Mesenteric fat pad (tissue), 1 donor: ENCODE data around the gene BAZ1A. TPM values are rescaled to one million over a fixed set of nuclear protein-coding genes. Genes with fewer than 3 reads are reported as not detected.
"Not testable (repeated sequence)": the region's sequence is repeated elsewhere in the genome, so short reads cannot be mapped to it uniquely, and the experiment has no call there.

Experiments
- DNase-seq: peaks from one replicate; pipeline ENCODE4 v3.0.0-alpha.2; 2020; ENCODE audit warnings: low spot score
- total RNA-seq: library from RNA; stranded (reverse); fragmentation: NEBNext Ultra II Directional; extraction: Animal tissue kit (Norgen Biotek cat#: 25700); gene quantifications from one replicate; pipeline ENCODE4 v1.2.1, GENCODE V29; 2021
- donor health status: DM: yes; HTN: yes; CAD: no.

BAZ1A gene
- total RNA-seq, 1 donor from 2014 or later, result 35.6 TPM

DNA sequence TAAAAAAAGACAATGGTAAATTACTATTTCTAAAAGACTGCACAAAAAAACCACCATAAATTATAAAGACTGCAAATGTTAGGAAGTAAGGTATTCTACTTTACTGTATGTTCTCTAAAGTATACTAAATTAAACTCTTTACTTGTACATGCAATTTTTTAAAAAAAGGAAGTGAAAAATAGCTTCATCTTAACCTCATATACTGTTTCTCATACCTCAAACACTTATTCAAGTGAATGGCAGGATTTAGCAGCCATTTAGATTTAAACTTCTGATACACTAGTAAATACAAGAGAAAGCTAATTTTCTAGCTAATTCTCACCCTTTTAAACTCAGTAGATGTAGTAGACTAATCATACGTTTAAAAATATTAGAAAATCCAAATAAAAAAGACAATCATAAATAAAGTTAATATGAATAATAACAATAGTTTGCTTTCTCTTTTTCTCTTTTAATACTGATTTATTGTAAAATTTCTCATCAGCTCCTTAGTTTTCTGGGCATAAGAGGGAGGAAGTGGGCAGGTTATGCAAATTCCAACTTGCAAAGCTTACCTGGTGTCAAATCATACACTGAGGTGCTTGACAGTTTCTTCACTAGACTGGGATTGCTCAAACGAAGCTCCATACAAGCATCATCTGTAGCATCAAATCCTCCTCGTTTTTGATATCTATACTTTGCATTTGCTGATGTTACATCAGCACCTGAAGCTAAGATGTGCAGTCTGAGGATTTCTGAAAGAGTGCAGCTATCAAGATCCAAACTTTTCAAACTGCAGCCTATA, 89.7 kb downstream of the BAZ1A start:
- no peak for DNase-seq

DNA sequence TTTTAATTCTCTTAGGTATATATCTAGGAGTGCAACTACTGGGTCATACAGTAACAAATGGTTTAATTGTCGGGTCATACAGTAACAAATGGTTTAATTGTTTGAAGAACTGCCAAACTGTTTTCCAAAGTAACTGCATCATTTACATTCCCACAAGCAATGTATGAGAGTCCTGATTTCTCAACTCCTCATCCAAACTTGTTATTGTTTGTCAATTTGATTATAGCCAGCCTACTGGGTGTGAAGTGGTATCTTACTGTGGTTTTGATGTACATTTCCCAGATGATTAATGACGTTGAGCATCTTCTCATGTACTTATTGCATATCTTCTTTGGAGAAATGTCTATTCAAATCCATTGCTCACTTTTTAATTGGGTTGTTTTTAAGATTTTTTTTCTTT, 93.1 kb downstream of the BAZ1A start:
- DNase-seq, result no peak

DNA sequence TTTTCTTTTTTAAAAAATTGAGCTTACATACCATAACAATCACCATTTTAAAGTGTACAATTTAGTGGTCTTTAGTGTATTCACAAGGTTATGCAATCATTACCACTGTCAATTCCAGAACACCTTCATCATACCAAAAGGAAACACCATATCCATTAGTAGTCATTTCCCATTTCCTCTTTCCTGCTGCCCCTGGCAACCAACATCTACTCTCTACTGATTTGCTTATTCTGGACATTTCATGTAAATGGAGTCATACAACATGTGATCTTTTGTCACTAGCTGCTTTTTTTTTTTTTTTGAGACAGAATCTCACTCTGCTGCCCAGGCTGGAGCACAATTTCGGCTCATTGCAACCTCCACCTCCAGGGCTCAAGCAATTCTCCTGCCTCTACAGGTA, 93.9 kb downstream of the BAZ1A start:
- no peak for DNase-seq

DNA sequence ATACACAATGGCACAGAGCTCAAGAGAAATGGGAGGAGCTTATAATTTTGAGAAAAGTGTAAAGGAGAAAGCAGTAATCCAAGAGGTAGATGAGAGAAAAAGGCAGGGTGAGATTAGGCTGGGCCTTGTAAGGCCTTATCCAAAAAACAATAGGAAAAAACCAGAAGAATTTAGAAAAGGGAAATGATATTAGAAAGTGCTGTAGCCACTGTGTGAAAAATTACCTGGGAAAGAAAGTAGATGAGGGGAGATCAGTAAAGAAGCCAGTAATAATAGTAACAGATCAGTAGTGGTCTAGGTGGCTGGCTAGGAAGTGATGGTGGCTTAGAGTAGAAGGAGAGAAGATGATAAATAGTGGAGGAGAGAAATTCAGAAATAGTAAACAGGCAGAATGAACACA, 94.5 kb downstream of the BAZ1A start:
- DNase-seq, result no peak

DNA sequence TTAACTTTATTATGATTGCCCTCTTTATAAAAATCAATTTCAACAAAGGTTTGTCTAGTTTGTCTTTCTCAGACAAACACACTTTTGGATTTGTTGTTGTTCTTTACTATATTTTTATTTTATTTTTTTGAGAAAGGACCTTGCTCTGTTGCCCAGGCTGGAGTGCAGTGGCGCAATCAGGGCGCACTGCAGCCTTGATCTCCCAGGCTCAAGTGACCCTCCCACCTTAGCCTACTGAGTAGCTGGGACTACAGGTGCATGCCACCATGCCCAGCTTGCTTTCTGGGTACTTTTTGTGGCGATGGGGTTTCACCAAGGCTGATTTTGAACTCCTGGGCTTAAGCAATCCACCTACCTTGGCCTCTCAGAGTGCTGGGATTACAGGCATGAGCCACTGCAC, 96.4 kb downstream of the BAZ1A start:
- no peak for DNase-seq

DNA sequence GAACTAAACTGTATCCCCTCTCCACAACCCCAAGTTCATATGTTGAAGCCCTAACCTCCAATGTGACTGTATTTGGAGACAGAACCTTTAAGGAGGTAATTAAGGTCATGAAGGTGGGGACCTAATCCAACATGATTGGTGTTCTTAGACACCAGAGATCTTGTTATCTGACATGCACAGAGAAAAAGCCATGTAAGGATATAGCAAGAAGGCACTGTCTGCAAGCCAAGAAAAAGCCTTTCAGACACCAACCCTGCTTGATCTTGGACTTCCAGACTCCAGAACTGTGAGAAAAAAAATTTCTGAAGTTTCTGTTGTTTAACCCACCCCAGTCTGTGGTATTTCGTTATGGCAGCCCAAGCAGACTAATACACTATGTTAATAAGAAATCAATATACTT, 98.5 kb downstream of the BAZ1A start:
- no peak for DNase-seq

DNA sequence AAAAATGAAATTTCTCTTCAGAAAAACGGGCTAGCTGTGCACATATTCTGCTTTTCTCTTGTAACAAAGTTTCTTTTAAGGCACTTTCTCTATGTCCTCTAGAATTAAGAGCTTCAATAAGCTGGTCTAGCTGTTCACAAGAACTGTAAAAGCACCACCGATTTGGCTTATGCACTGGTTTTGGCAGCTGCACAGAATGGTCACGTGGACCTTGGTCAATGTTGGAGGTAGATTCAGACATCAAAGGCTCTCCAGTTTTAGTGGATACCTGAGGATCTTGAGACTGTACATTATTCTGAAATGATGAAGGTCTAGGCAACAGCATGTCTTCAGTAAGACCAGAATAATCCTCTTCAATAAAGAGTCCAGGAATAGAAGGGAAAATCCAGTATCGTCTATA, 99.2 kb downstream of the BAZ1A start:
- DNase-seq, result no peak

DNA sequence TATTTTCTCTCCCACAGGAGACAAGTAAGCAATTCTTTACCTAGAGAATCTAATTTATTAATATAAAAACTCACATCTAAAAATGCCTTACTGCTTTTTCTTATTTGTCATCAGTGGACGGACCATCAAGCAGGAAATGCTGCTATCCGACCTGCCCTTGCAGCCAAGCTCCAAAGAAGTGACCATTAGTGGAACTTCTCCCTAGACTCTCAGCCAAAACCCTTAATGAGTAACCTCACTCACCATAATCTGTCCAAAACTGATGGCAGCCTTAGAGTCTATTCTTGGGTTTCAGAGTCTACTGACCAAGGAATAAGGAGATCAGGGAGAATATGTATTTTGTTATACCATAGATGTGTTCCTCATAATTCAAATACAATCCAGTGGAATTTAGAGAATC, 99.8 kb downstream of the BAZ1A start:
- DNase-seq, result no peak

DNA sequence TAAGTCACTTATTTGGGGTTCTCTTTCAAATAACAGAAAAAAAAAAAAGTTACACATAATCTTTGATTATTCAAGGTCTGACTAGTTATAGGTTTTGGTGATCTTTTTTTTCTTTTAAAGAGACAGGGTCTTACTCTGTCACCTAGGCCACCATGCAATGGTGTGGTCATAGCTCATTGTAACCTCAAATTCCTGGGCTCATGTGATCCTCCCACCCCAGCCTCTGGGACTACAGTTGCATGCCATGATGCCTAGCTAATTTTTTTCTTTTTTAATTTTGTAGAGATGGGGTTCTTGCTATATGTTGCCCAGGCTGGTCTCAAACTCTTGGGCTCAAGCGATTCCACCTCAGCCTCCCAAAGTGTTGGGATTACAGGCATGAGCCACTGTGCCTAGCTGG, 104.3 kb downstream of the BAZ1A start:
- no peak for DNase-seq

DNA sequence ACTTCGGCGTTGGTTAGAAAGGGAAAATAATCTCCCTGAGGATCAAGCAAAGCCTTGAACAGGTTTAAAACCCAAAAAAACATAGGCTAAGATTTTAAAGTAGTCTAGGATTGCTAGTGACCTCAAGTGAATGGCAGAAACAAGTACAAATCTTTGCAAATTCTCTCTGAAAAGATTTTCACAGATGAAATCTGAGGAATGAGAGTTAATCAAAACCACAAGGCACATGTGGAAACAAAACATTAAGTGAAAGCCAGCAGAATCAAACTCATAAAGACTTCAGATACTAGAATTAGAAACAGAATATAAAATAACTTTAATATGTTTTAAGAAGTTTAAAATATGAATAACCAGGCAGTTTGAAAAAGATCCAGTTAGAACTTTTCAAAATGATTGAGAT, 108.6 kb downstream of the BAZ1A start:
- DNase-seq, result no peak

DNA sequence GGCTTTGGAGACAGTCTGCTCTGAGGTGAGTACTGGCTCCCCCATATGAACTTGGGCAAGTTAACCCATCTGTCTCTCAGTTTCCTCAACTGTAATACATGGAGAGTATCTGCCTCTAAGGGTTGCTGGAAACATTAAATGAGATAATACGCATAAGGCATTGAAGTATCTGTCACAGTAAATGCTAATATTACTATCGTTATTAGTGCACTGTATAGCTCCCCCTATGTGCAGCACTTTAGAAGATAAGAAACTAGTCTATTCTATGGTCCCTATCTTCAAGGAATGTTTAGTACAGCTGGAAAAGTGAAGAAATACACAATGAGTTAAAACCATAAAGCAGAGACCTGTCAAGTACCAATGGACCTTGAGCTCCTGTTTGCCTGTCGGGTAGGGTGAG, 109.1 kb downstream of the BAZ1A start:
- no peak for DNase-seq

DNA sequence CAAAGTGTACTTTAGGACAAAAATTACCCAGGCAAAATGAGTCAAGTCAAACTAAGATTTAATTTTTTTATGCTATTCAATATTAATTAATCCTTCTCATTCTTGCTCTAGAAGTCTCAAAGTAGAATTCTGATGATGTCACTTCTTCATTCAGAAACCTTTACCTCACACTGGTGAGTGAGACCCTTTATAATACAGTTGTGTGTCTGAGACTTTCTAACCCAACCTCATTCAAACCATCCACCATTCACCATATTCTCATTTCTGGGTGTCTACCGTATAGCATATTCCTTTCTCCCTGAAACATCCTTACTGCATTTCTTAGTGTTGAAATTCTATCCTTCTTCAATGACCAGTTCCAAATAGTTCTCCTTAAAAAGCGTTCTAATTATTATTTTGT, 119.9 kb downstream of the BAZ1A start:
- no peak for DNase-seq

DNA sequence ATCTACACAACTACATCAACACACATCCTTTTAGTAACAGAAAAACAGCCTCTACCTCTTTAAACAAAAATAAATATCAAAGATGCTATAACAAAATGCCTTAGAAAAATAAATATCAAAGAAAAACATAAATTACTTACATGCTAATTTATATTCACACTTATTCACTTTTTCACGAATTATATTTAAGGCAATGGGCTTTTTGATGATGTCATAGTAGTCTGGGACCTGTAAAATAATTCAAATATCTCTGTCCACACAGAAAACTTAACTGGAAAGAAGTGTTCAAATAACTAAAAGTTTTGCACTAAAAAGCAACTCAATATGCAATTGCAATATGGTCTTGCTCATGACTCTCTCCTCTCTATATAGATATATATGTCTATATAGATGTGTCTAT, 120.5 kb downstream of the BAZ1A start:
- DNase-seq, result no peak

DNA sequence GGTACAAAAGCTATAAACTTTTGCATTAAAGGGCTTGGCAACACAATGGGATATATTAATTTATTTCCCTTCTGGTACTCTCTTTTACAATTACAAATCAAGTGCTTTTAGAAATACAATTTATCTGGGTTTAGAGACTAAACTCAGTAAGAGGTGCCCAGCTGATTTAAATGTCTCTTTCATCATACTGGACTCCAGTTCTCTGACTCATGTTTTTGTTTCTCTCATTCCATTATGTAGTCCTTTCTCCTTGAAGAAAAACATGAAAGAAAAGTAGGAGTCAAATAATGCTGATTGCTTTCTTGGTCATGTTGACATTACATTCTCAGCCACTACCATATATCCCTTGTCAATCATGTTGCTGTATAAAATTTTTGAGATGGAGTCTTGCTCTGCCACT, 124.5 kb downstream of the BAZ1A start:
- no peak for DNase-seq

DNA sequence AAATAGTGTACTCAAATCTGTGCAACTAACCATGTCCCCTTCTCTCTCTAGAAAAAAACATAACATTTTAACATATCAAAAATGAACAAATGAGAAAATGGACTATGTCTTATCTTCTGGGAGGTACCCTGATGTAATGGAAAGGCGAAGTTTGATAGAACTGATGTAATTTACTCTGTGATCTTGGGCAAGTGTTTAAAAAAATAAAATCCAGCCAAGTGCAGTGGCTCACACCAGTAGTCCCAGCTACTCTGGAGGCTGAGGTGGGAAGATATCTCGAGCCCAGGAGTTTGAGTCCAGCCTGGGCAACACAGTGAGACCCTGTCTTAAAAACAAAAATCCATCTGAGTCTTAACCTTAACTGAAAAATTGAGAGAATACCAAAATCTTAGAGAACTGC, 124.9 kb downstream of the BAZ1A start:
- no peak for DNase-seq

DNA sequence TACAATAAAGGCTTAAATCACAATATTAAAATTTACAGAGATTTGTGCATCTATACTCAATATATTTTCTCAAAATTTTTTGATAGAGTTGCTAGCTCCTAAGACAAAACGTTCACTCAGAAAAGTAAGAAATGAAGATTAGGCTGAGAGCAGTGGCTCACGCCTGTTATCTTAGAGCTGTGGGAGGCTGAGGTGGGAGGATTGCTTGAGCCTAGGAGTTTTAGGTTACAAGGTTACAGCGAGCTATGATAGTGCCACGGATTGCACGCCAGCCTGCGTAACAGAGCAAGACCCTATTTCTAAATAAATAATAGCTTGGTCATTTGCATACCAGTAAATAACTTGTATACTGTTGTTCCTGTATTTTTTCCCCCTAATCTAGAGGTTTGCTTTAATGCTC, 125.8 kb downstream of the BAZ1A start:
- DNase-seq, result no peak

DNA sequence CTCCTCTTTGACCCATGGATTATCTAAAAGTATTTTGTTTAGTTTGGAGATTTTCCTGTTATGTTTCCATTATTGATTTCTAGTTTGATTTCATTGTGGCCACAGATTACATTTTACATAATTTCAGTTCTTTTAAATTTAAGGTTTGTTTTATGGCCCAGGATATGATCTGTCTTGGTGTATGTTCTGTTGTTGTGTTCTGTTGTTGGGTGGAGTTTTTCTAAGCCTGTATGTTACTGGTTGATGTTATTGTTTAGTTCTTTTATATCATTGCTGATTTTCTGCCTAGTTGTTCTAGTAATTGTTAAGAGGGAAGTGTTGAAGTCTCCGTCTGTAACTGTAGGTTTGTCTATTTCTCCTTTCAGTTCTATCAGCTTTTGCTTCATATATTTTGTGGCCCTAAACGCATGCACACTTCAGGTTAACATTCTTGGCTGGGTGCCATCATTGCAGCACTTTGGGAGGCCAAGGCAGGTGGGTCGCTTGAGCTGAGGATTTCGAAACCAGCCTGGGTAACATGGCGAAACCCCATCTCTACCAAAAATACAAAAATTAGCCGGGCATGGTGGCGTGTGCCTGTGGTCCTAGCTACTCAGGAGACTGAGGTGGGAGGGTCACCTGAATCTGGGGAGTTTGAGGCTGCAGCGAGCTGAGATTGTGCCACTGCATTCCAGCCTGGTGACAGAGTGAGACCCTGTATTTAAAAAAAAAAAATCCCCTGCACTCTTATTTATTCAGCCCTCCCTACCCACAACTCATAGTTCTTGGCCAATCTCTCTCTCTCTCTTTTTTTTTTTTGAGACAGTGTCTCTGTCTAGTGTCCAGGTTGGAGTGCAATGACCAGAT, 132.7 kb downstream of the BAZ1A start:
- no peak for DNase-seq

DNA sequence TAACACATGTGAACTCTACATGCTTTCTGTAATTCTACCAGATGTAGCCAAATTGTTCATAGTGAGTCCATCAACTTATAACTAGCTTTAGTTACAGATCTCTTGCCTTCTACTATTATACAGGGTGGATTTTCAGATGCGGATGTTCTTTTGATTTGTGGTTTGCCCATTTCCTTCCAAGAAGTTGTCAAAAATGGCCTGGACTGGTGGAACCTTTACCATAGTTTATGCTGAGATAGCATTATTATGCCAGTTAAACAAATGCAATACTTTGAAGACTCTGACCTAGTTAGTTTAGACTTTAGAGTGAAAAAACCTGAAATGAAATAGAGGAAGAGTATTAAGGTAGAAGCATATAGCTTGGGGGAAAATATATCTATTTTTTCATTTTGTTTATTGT, 133.3 kb downstream of the BAZ1A start:
- DNase-seq, result no peak

DNA sequence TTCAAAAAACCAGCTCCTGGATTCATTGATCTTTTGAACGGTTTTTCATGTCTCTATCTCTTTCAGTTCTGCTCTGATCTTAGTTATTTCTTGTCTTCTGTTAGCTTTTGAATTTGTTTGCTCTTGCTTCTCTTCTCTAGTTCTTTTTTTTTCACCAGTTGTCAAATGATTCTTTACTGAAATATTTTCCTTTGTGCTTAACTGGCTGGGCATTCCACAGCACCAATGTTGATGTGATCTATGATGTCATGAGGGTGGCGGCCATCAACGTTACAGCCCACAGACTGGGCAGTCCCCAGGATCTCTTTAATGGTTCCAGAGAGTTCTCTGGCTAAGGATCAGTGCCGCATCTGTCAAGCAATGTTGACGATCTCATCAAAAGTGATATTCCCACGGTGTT, 135.0 kb downstream of the BAZ1A start:
- DNase-seq, result not testable (repeated sequence)

DNA sequence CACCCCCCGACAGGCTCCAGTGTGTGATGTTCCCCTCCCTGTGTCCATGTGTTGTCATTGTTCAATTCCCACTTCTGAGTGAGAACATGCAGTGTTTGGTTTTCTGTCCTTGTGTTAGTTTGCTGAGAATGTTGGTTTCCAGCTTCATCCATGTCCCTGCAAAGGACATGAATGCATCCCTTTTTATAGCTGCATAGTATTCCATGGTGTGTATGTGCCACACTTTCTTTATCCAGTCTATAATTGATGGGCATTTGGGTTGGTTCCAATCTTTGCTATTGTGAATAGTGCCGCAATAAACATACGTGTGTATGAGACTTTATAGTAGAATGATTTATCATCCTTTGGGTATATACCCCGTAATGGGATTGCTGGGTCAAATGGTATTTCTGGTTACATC, 138.1 kb downstream of the BAZ1A start:
- DNase-seq, result not testable (repeated sequence)

DNA sequence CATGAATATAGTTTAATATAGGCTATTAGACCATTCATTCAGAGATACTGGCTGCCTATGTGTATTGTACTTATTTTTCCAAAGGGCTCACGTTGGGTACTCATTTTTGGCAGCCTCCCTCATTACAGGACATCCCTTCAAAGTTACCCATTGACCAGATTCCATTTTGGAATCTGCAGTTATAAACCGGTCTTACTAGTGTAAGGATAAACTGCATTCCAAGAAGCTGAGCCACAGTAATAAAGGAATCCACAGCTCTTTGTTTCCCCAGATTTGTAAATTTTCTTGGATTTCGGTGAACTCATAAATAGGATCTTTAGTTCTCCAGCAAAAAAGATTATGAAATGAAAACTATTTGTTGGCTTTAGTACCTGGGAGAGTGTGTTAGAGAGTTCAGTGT, 141.9 kb downstream of the BAZ1A start:
- DNase-seq, result no peak

DNA sequence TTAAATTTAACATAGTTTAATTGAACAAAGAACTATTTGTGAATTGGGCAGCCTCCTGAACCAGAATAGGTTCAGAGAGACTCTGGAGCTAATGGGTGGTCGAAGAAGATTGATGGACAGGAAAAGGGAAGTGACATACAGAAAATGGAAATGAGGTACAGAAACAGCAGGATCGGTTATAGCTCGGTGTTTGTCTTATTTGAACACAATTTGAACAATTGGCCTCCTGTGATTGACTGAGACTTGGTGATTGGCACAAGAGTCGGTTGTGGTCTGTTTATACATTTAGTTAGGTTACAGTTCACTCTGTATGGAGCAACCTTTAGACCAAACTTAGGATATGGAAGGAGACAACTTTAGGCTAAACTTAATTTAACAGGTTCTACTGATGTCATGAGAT, 142.4 kb downstream of the BAZ1A start:
- no peak for DNase-seq

DNA sequence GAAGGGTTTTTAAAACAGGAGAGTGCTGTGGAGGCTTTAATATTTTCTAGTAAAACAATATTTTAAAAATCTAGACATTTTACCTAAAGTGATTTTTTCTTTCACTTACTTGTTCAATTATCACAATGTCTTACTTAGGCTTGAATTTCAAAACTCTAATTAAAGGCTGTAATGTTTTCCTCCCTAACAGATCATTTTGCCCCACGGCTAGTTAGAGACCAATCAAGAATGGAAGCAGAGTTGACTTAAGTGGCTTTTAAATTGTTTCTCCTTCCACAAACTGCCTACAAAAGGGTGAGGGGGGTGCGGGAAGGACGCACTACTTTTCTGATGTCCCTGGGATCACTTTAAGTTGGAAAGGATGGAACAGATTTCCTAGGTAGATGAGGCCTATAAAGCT, 151.3 kb downstream of the BAZ1A start:
- DNase-seq, result no peak
